Measurements from ENCODE around the gene TMEM51.

TMEM51 gene

DNA sequence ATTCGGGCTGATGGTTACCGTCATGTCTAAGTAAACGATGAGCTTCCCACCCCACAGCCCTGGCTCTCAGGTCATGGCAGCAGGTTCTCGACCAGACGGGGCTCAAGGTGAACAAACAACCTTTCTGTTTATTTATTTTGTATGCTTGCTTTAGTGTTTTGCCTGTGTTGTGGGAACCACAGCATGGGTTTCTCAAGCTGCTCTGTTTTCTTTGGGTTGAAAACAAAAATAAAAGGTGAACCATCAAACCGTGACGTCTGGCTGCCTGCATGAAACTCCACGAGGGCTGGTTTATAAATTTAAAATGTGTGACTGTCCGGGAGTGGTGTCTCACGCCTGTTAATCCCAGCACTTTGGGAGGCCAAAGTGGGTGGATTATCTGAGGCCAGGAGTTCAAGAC is 28.0 kb downstream of the TMEM51 start:
- peaks cover 6% of the 10 kb centered on the region; the same call in 1 of the 2 replicates for H3K4me1 ChIP-seq (ENCODE audit: insufficient read depth, low read length)

DNA sequence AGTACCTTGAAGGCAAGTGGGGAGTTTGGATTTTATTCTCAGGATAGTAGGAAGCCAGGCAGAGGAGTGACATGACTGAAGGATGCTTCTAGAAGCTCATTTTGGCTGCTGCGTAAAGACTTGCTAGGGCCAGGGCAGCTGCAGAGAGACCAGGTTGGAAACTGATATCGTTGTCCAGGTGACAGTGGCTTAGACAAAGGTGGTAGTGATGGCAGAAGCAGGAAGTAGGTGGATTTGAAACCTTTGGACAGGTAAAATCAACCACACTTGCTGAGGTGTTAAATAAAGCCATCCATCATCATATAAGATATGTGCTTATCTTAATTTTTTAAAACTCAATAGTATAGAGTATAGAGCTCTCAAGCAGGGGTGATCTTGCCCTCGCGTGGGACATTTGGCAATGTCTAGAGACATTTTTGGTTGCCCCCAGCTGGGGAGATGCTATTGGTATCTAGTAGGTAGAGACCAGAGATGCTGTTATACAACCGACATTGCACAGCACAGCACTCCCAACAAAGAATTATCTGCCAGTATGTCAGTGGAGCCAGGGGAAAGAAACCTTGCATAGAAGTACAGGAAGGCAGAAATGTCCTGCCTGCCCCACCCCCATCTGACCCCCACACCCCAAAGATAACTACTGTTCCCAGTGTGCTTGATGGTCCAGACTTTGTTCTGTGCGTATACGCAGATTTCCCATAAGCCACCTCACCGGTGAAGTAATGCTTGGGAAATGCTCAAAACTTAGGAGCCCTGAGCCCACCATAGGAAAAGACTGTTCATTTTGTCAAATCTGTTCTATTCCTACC is 31.1 kb downstream of the TMEM51 start:
- no peaks in the 10 kb centered on the region for H3K36me3 ChIP-seq (ENCODE audit: insufficient read depth, low read depth, low read length)
- H3K4me1 ChIP-seq (ENCODE audit: insufficient read depth, low read length): peaks cover 13% of the 10 kb centered on the region; the same call in 1 of the 2 replicates
- H3K27ac ChIP-seq (ENCODE audit: low read length): no peak overlapping the region
- no peak overlapping the region for H3K9ac ChIP-seq (ENCODE audit: low read depth, low read length)
- H3K9me3 ChIP-seq (ENCODE audit: insufficient read depth, low read depth, low read length): no peaks in the 10 kb centered on the region
- H3K4me3 ChIP-seq (ENCODE audit: low read length): no peak overlapping the region
- H3K27me3 ChIP-seq (ENCODE audit: insufficient read depth, low read length): no peaks in the 10 kb centered on the region

More for the DNA sequence above, 28.0 kb downstream of the TMEM51 start:
- Histone ChIP-seq H3K9me3 (ENCODE audit: insufficient read depth, low read depth, low read length) (no peaks in the 10 kb centered on the region), H3K4me3 (ENCODE audit: low read length) (no peak overlapping the region), H3K9ac (ENCODE audit: low read depth, low read length) (no peak overlapping the region), H3K36me3 (ENCODE audit: insufficient read depth, low read depth, low read length) (no peaks in the 10 kb centered on the region), H3K27me3 (ENCODE audit: insufficient read depth, low read length) (no peaks in the 10 kb centered on the region), H3K27ac (ENCODE audit: low read length) (no peak overlapping the region)

DNA sequence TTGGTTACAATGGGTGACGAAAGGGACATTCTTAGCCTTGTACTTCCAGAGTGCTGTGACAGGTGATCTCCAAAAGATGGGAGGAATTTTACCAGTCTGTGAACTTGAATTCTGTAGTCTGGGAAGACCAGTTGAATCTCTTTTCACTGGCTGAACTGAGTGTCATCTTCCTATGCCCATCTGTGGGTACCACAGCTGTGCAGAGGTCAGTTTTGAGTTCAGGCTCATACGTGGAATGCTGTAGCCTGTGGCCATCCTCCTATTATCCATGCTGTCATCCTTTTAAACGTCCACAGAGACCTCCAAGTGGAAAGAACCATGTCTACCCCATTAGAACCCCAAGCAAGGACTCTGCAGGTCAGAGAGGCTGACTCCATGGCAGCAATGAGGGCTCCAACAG is 32.1 kb downstream of the TMEM51 start:
- Histone ChIP-seq H3K4me3 (ENCODE audit: low read length) (no peak overlapping the region), H3K27ac (ENCODE audit: low read length) (no peak overlapping the region), H3K27me3 (ENCODE audit: insufficient read depth, low read length) (no peaks in the 10 kb centered on the region), H3K4me1 (ENCODE audit: insufficient read depth, low read length) (peaks cover 13% of the 10 kb centered on the region; the same call in 1 of the 2 replicates), H3K9me3 (ENCODE audit: insufficient read depth, low read depth, low read length) (no peaks in the 10 kb centered on the region), H3K9ac (ENCODE audit: low read depth, low read length) (no peak overlapping the region), H3K36me3 (ENCODE audit: insufficient read depth, low read depth, low read length) (no peaks in the 10 kb centered on the region)

DNA sequence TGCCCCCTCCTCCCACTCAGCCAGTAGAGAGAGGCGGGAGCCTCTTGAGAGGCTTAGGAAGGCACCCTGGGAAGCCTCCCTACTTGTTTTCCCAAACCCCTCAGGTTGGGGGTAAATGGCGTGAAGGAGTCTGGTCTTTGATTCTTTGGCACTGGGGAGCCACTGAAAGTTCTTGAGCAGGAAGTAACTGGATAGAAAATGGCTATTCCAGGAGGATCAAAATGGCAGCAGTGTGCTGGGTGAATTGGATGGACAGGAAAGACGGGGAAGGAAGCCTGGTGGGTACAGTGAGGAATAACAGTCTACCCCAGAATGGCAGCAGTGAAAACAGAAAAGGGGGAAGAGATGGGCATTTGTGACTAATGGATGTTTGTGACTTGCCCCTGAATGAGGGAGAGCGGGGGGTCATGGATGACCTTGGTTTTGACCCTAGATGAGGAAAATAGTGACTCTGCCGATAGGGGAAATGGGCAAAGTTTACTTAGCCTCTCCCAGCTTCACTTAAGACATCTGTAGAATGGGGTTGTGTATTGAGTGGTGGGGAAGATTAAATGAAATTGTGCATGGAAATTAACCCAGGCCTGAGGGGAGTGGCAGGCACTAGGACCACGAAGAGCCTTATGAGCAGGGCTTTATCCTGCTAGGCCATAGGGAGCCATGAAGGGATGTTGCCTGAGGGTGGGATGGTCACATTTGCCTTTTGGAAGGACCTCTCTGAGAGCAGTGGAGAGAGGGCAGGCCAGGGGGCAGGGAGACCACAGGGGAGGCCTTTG is 32.7 kb downstream of the TMEM51 start:
- Histone ChIP-seq H3K4me3 (ENCODE audit: low read length) (no peak overlapping the region; the same call in 1 of the 2 replicates), H3K27ac (ENCODE audit: low read length) (peak overlapping the region; percentile 70), H3K27me3 (ENCODE audit: insufficient read depth, low read length) (no peaks in the 10 kb centered on the region), H3K4me1 (ENCODE audit: insufficient read depth, low read length) (peaks cover 13% of the 10 kb centered on the region; the same call in 1 of the 2 replicates), H3K9ac (ENCODE audit: low read depth, low read length) (peak overlapping the region; percentile 23; the same call in 1 of the 2 replicates), H3K36me3 (ENCODE audit: insufficient read depth, low read depth, low read length) (no peaks in the 10 kb centered on the region), H3K9me3 (ENCODE audit: insufficient read depth, low read depth, low read length) (no peaks in the 10 kb centered on the region)

DNA sequence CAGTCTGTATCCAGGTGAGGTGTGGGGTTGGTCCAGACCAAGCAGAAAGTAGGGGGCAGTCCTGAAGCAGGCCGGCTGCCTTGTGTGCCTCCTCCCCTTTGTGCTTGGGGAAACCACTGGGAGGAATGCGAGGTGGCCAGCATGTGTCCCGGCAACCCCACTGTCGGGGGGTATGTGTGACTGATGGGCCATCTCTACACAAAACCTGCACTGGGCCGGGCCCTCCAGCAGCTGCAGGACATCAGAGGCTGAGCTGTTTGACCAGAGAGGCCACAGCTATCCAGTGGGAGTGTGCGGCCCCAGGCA is 33.3 kb downstream of the TMEM51 start:
- H3K27me3 ChIP-seq (ENCODE audit: insufficient read depth, low read length): no peaks in the 10 kb centered on the region
- peaks cover 13% of the 10 kb centered on the region; the same call in 1 of the 2 replicates for H3K4me1 ChIP-seq (ENCODE audit: insufficient read depth, low read length)
- H3K4me3 ChIP-seq (ENCODE audit: low read length): no peak overlapping the region; the same call in 1 of the 2 replicates
- peak overlapping the region; percentile 23; the same call in 1 of the 2 replicates for H3K9ac ChIP-seq (ENCODE audit: low read depth, low read length)
- H3K9me3 ChIP-seq (ENCODE audit: insufficient read depth, low read depth, low read length): no peaks in the 10 kb centered on the region
- peak overlapping the region; percentile 70 for H3K27ac ChIP-seq (ENCODE audit: low read length)
- no peaks in the 10 kb centered on the region for H3K36me3 ChIP-seq (ENCODE audit: insufficient read depth, low read depth, low read length)

DNA sequence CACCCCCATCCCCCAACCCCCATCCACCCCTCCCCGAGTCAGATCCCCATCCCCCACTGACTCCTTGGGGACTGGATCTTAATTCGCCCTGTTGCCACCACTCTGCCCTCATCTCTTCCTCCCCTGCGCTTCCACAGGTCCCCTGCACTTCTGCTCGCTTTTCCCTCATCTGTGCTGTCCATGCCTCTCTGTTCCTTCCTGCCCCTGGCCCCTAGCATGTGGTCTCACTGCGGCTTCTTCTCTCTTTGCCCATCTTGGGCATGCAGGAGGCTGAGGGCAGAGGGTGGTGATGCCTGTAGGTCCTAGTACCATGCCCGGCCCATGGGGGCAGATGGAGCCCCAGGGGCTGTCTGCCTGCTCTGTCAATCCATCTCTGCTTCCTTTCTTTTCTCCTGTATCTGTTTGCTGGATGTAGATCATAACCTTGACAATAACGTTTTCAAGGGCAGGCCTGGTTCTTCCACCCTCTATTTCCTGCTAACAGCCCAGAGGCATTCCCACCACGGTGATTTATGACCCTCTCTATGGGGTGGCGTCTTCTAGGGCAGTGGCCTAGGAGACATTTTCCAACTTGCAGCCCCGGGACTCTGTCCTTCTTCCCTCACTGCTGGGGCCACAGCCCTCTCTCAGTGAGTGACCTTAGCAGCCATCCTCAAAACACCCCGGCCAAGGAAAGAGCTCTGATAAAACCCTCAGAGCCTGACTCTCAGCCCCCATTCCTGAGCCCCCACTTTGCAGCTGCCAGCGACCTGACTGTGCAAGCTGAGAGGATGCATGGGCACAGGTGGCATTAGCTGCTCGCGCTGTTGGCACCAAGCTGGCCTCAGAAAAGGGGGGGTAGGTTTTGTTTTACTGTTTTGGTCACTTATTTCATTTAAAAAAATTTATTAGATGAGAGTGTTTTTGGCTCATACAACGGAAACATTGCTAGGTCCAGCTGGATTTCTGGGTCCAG is 33.9 kb downstream of the TMEM51 start:
- no peaks in the 10 kb centered on the region for H3K36me3 ChIP-seq (ENCODE audit: insufficient read depth, low read depth, low read length)
- peak overlapping the region; percentile 62; the same call in 1 of the 2 replicates for H3K9ac ChIP-seq (ENCODE audit: low read depth, low read length)
- peaks cover 13% of the 10 kb centered on the region; the same call in 1 of the 2 replicates for H3K4me1 ChIP-seq (ENCODE audit: insufficient read depth, low read length)
- no peaks in the 10 kb centered on the region for H3K9me3 ChIP-seq (ENCODE audit: insufficient read depth, low read depth, low read length)
- no peaks in the 10 kb centered on the region for H3K27me3 ChIP-seq (ENCODE audit: insufficient read depth, low read length)
- no peak overlapping the region for H3K27ac ChIP-seq (ENCODE audit: low read length)
- 0 out of 2 replicates have a peak overlapping the region, but pooled peaks have one; percentile 15 for H3K4me3 ChIP-seq (ENCODE audit: low read length)

DNA sequence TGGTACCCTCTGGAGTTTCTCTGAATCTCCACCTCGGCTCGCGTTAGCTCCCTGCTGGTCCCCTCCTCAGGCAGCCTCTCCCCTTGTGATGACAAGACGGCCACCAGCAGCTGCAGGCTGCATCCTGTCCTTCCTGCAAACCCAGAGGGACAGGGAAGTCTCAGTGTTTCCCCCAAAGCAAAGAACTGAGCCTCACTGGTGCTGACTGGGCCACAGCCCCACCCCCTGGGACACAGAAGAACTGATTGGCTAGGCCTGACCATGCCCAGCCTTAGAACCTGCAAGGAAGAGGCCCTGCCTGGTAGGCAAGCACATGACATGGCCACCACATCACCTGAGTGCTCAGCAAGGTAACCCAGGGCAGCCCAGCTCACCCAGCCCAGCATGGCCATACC is 34.6 kb downstream of the TMEM51 start:
- Histone ChIP-seq H3K9me3 (ENCODE audit: insufficient read depth, low read depth, low read length) (no peaks in the 10 kb centered on the region), H3K4me1 (ENCODE audit: insufficient read depth, low read length) (peaks cover 13% of the 10 kb centered on the region; the same call in 1 of the 2 replicates), H3K4me3 (ENCODE audit: low read length) (no peak overlapping the region), H3K9ac (ENCODE audit: low read depth, low read length) (no peak overlapping the region), H3K27me3 (ENCODE audit: insufficient read depth, low read length) (no peaks in the 10 kb centered on the region), H3K36me3 (ENCODE audit: insufficient read depth, low read depth, low read length) (no peaks in the 10 kb centered on the region), H3K27ac (ENCODE audit: low read length) (no peak overlapping the region)

DNA sequence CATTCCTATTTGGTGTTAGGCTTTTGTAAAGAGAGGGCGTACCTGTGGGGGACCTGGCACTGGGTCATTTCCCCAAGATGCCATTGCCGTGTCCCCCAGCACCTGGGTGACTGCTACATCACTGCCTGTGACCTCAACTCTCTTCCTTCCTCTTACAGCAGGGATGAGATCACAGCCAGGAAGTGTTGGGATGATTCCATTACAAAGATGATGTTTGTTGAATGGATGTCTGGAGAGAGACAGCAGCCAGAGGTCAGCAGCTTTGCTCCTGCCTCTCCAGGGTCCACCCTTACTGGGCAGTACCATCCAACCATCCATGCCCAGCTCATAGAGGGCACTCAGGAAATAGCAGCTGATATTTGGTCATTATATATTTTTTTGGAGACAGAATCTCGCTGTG is 35.1 kb downstream of the TMEM51 start:
- H3K9me3 ChIP-seq (ENCODE audit: insufficient read depth, low read depth, low read length): no peaks in the 10 kb centered on the region
- no peaks in the 10 kb centered on the region for H3K36me3 ChIP-seq (ENCODE audit: insufficient read depth, low read depth, low read length)
- no peak overlapping the region for H3K9ac ChIP-seq (ENCODE audit: low read depth, low read length)
- no peak overlapping the region for H3K27ac ChIP-seq (ENCODE audit: low read length)
- no peak overlapping the region for H3K4me3 ChIP-seq (ENCODE audit: low read length)
- peaks cover 13% of the 10 kb centered on the region; the same call in 1 of the 2 replicates for H3K4me1 ChIP-seq (ENCODE audit: insufficient read depth, low read length)
- no peaks in the 10 kb centered on the region for H3K27me3 ChIP-seq (ENCODE audit: insufficient read depth, low read length)

DNA sequence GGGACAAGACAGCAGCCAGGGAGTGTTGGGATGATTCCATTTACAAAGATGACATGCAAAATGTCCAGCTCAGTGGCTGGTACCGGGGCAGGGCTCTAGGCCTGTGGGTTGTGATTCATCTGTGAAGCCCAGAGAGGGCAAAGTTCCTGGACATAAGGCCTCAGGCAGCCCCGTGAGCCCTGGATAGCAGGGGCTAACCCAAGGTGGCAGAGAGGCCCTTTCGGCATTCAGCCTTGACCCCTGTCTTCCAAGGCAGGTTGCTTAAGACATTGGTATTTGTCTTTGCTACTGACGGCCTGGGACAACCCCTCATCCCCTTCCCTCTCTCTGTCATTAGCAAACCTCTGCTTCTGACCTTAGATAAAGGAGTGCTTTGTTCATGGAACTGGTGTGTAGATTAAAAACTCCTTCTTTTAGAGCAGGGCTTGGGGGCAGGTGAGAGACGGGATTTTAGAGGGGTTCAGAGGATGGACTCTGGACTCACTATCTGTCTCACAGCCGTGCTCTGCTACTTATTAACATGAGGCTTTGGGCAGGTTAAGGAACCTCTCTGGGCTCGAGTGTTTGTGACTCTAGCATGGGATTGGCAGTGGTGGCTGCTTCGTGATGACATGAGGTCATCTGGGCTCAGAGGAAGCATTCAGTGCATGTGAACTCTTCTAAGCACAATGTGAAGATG is 36.3 kb downstream of the TMEM51 start:
- Histone ChIP-seq H3K4me1 (ENCODE audit: insufficient read depth, low read length) (peaks cover 13% of the 10 kb centered on the region; the same call in 1 of the 2 replicates), H3K9ac (ENCODE audit: low read depth, low read length) (no peak overlapping the region), H3K9me3 (ENCODE audit: insufficient read depth, low read depth, low read length) (no peaks in the 10 kb centered on the region), H3K4me3 (ENCODE audit: low read length) (no peak overlapping the region), H3K27ac (ENCODE audit: low read length) (no peak overlapping the region), H3K36me3 (ENCODE audit: insufficient read depth, low read depth, low read length) (no peaks in the 10 kb centered on the region), H3K27me3 (ENCODE audit: insufficient read depth, low read length) (no peaks in the 10 kb centered on the region)

DNA sequence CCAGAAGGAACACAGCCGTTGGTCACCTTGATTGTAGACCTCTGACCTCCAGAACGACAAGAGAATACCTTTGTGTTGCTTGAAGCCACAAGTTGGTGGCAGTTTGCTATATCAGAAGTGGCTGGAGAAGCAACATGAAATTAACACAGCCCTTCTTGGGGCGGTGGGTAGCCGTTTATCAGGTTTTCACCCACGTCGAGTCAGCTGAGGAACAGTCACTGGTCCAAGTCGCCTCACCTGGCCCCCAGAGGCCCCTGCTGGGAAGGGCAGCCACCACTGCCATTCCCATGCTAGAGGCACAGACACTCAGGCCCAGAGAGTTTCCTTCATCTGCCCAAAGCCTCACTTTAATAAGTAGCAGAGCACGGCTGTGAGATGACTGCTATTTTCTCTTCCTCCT is 37.7 kb downstream of the TMEM51 start:
- Histone ChIP-seq H3K9ac (ENCODE audit: low read depth, low read length) (no peak overlapping the region), H3K36me3 (ENCODE audit: insufficient read depth, low read depth, low read length) (no peaks in the 10 kb centered on the region), H3K4me1 (ENCODE audit: insufficient read depth, low read length) (peaks cover 17% of the 10 kb centered on the region; the same call in 1 of the 2 replicates), H3K27ac (ENCODE audit: low read length) (no peak overlapping the region), H3K4me3 (ENCODE audit: low read length) (no peak overlapping the region), H3K9me3 (ENCODE audit: insufficient read depth, low read depth, low read length) (no peaks in the 10 kb centered on the region), H3K27me3 (ENCODE audit: insufficient read depth, low read length) (no peaks in the 10 kb centered on the region)
